GM19397 (cell line): Measurements from ENCODE around the gene ARFGEF3.

Experiments used
- ATAC-seq: cut with Tn5 transposase; IDR thresholded peaks from one replicate; pipeline ENCODE4 v1.9.1; 2021; ENCODE audit warnings: mild to moderate bottlenecking, moderate library complexity; ENCODE audit not compliant: unreplicated experiment

ARFGEF3 gene

DNA sequence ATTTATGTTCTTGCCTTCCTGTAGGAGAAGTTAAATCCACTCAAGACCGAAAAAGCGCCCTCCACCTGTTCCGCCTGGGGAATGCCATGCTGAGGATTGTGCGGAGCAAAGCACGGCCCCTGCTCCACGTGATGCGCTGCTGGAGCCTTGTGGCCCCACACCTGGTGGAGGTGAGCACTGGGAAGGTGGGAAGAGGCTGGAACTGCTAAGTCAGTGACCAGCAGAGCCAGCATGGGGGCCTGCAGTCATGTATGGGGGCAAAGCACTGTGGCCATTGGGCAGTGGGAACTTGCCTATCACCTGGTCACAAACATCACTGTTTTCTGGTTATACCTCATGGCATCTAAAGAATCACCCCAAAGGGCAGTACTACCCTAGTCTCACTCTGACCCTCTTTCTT lies 135.0 kb downstream of the ARFGEF3 start:
- ATAC-seq, result no peak

DNA sequence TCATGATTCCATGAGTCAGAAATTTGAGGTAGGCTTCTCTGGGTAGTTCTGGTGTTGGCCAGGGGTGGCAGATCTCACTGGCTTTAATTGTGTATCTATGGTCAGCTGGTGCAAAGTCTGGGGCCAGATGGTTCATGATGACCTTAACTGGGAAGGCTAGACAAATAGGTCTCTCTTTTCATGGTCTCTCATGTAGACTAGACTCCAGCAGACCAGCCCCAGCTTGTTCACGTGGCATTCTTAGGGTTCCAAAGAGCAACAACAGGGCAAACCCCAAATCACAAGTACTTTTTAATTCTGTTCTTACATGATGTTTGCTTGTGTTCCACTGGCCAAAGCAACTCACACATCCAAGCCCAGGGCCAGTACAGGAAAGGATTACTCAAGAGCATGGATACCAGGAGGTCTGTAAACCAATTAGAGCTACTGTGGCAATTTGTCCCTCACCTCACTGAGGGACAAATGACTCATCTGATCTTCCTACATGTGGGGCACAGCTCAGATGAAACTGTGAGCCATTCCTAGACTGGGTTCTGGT lies 136.1 kb downstream of the ARFGEF3 start:
- no peak for ATAC-seq

DNA sequence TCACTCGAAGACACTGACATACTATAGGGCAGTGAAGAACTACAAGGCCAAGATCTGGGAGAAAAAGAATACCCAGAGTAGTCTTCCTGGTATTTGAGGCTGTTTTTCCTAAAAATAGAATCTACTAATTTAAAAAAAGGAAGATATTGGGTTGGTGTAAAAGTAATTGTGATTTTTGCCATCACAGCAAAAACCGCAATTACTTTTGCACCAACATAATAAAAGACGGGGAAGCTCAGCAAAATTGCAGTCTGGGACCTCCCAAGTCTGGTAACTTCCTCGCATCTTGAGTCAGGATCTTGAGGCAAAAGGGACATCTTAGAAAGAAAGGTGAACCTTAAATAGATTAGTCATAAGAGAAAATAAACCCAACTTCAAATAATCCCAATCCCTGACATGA lies 138.7 kb downstream of the ARFGEF3 start:
- no peak for ATAC-seq

DNA sequence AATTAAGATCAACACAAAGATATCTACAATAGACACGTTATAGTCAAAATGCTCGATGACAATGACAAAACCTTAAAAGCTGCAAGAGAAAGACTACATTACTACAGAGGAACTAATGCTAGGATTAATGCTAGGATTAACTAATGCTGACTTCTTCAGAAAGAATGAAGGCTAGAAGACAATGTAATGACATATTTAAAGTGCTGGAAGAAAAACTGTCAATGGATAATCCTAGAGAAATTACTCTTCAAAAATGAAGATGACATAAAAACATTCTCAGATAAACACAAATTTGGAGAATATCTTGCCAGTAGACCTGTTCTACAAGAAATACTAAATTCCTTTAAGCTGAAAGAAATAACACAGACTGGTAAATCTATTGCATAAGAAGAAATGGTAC lies 140.8 kb downstream of the ARFGEF3 start:
- ATAC-seq, result no peak

DNA sequence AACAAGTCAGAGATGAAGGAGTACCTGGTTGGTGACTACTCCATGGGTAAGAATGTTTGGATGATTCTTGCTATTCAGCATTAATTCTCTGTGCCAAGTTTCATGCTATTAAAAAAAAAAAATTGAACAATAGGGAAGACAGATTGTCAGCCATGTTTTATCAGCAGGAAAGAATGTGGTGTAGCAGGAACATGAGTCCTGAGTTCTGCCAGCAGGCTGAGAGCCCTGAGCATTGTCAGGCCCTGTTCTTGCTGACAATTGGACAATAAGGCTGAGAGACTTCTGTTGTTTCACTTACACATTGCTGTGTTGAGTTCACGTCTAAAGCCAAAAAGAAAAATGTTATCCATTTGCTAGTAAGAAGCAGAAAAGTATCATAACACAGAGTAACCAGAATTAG lies 145.6 kb downstream of the ARFGEF3 start:
- no peak for ATAC-seq

DNA sequence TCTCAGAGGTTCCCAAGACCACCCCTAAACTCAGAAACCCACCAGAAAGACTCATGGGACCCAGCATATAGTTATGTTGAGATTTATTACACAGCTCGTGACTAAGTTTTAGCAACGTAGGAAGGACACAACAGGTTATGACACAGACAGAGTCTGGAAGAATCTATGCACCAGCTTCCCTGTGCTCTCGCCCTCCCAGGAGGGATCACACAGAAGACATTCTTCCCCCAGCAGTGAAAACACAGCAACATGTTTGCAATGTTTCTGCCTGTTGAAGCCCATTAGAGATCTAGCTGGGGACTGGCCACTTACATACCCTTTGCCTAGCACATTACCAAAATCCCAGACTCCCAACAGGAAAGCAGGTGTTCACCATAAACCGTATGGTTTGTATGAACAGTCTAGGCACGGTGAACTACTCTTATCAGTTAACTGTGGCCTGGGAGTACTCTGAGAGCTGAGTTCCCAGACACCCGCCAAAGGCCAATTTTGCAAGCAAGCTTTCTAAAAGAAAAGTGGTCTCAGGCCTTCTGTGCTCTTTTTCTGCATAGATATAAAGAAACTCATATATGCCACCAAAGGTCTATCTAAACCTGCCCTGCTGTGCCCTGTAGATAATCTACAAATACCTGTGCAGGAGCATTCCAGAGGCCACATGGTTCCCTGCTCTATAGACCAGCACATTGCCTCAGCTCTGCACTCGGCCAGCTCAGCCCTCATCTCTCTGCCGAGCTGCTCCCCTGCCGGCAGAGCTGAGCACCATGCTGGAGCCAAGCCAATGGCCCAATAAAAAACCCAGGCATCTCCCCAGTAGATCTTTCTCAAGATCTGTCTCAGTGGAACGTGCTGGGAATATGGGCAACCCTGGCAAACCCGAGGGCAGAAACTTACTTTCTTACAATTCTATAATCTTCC lies 146.3 kb downstream of the ARFGEF3 start:
- no peak for ATAC-seq

DNA sequence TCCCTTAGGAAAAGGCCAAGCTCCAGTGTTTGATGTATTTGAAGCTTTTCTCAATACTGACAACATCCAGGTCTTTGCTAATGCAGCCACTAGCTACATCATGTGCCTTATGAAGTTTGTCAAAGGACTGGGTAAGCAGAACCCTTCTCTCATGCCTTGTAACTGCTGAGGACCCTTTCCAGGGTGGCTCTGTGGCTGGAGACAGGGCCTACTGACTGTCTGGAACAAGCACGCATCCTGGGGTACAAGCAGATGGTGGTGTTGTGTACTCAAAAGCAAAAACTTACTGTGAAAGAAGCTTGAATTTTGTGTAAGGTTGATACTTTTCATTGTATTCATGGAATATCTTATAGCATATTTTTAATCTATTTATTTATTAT lies 147.0 kb downstream of the ARFGEF3 start:
- no peak for ATAC-seq

DNA sequence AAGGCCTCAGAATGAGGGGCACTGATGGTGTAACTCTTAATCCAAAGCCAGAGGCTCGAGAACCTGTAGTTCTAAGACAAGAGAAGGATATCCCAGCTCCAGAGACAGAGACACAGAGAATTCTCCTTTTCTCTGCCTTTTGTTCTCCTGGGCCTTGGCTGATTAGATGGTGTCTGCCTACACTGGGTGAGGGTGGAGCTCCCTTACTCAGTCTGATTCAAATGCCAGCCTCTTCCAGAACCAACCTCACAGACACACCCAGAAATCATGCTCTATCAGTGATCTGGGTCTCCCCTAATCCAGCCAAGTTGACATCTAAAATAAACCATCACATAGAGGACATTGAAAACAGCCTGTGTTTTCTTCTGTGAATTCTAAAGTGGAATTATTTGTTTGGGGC lies 148.0 kb downstream of the ARFGEF3 start:
- no peak for ATAC-seq

DNA sequence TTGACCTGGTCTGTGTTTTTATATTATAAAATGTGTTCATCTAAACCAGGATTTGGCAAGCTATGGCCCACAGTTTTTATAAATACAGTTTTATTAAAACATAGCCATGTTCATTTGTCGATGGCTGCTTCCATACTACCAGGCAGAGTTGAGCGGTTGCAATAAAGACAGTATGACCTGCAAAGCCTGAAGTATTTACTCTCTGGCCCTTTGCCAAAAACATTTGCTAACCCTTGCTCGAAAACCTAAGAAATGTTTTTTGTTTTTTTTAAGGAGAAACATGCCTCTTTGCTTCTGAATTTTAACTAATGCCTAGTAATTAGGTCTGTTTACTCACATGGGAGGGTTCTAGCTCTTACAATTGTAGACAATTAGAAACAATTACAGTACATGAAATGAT lies 148.6 kb downstream of the ARFGEF3 start:
- ATAC-seq, result no peak

DNA sequence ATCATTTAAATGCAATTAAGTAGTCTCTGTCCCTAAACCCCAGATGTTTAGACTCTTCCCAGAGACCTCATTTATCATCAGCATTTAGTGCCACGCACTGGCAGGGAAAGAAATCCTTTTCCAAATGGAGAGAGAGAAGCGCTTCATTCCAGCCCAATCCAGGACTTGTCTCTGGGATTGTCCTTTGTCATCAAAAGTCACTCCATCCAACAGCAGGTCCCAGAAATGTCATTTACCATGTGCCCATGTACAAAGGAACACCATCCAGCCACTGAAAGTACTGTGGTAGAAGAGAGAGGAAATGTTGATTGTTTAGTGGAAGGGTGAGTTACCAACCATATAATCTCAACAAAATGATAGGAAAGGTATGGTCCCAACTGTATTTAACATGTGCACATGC lies 149.1 kb downstream of the ARFGEF3 start:
- ATAC-seq, result no peak

DNA sequence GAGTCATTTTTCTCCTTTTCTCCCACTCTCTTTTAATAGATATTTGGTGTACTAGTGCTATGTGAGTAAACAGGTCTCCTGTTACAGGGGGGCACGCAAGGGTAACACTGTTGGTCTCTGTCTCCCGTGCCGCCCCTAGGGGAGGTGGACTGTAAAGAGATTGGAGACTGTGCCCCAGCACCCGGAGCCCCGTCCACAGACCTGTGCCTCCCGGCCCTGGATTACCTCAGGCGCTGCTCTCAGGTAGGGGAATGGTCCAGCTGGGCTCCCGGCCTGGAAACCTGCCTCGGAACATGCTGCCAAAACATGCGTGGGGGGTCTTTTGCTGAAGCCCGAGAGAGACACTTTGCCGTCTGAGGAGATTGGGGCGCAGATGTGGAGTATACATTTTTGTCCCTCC lies 149.5 kb downstream of the ARFGEF3 start:
- no peak for ATAC-seq

DNA sequence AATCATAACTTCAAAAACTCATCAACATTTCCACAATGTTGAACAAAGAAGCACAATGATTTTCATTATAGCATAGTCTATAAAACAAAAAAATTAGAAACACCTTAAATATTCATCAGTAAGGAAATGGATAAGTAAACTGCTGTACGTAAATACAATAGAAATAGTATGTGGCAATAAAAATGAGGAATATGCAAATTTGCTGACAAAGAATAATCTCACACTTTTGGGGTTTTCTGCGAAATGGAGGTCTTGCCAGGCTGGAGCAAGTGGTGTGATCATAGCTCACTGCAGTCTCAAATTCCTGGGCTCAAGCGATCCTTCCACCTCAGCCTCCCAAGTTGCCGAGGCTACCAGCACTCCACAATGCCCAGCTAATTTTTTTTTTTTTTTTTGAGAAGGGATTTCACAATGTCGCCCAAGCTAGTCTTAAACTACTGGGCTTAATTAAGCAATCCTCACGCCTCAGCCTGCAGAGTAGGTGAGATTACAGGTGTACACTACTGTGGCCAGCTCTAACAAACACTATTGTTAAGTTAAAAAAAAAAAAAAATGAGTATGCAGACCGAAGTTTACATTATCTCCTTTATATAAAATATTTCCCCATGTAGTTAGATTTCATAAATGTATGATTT lies 157.1 kb downstream of the ARFGEF3 start:
- no peak for ATAC-seq

DNA sequence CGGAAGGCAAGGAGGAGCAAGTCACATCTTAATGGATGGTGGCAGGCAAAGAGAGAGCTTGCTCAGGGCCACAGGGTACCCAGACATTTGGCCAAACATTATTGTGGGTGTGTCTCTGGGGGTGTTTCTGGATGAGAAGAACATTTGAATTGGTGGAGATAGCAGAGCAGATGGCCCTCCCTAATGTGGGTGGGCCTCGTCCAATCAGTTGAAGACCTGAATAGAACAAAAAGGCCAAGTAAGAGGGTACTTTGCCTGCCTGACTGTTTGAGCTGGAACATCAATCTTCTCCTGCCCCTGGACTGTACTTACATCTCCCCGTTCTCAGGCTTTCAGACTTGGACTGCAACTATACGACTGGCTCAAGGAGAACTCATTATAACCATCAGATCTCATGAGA lies 160.2 kb downstream of the ARFGEF3 start:
- no peak for ATAC-seq

DNA sequence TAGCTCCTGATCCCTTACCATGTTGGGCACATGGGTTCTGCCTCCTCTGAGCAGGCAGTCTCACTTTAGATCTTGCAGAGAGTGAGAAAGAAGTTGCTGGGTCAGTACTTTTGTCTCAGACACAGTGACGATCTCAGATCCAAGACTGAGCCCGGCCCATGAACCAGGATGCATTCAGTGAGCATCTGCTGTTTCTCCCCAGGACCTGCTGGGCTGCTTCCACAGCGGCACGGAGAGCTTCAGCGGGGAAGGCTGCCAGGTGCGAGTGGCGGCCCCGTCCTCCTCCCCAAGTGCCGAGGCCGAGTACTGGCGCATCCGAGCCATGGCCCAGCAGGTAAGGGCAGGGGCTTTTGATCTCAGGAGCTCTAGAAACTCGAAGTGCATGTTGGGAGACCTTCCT lies 162.1 kb downstream of the ARFGEF3 start:
- ATAC-seq, result no peak

DNA sequence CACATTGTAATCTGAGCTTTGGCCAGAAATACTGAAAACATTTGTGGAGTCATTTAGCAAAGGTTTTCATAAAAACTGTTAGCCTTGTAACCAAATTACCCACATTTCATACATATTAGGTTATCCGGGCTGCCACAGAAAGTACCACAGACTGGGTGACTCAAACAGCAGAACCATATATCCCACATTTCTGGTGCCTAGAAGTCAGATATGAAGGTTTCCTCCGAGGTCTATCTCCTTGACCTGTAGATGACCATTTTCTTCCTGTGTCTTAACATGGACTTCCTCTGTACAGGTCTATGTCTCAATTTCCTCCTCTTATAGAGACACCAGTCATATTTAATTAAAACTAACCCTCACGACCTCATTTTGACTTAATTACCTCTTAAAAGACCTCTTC lies 166.5 kb downstream of the ARFGEF3 start:
- ATAC-seq, result no peak

DNA sequence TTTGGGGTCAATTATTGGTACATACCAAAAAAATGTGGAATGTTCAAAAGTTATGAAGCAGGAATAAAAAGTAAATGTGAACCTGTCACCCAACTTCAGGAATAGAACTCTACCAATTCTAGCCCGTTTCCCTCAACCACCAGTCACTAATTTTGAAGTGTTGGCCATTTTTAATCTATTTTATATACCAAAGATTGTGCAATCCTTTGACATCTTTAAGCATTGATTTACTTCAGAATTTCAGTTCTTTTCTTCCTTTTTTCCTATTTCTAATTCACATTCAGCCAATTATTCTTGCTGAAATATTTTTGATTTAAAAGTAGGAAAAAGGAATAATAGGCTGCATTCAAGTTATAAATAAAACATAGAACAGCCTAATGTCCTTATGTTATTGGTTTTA lies 169.0 kb downstream of the ARFGEF3 start:
- ATAC-seq, result no peak

DNA sequence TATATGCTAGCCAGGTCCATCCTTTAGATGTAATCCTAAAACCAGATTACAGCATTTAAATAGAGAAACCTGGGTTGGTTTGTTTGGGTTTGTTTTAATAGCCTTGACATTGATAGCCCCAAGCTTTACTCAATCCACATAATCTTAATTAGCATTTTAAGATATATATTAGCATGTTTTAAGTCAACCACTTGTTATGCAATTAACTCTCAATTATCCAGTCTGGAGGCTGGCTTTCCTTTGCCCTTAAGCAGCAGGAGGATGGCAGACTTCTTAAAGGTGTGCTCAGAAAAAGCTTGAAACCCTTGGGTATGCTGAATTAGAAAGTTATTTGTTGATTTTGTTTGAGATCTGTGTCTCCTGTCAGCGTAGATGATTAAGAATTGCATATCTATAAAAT lies 169.7 kb downstream of the ARFGEF3 start:
- ATAC-seq, result no peak

DNA sequence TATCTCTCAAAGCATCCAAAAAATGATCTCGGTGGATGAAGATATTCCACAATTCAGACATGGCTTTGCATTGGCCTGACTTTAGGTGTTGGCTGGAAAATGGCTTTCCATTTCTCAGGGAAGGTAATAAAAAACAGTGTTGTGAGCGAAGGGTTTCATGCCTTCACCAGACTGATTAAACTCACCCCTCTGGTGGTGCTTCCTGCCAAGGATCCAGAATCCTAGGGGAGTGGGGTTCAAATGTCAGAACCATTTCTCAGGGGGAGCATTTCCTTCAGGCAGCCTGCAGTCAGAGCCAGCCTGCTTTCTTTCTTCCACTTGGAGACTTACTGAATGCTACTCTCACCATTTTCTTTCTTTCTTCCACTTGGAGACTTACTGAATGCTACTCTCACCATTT lies 170.2 kb downstream of the ARFGEF3 start:
- ATAC-seq, result no peak

DNA sequence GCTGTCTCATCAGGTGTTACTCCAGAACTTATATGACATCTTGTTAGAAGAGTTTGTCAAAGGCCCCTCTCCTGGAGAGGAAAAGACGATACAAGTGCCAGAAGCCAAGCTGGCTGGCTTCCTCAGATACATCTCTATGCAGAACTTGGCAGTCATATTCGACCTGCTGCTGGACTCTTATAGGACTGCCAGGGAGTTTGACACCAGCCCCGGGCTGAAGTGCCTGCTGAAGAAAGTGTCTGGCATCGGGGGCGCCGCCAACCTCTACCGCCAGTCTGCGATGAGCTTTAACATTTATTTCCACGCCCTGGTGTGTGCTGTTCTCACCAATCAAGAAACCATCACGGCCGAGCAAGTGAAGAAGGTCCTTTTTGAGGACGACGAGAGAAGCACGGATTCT lies 172.3 kb downstream of the ARFGEF3 start:
- no peak for ATAC-seq

DNA sequence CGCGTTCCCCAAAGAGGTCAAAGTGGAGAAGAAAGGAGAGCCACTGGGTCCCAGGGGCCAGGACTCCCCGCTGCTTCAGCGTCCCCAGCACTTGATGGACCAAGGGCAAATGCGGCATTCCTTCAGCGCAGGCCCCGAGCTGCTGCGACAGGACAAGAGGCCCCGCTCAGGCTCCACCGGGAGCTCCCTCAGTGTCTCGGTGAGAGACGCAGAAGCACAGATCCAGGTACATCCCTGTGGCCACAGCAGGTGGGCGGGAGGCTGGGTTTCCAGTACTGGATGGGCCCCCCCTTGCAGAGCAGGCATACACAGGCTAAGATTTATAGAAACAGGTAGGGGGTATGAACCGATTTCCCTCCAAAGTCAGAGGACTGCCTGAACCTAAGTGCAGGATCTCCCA lies 173.2 kb downstream of the ARFGEF3 start:
- no peak for ATAC-seq

DNA sequence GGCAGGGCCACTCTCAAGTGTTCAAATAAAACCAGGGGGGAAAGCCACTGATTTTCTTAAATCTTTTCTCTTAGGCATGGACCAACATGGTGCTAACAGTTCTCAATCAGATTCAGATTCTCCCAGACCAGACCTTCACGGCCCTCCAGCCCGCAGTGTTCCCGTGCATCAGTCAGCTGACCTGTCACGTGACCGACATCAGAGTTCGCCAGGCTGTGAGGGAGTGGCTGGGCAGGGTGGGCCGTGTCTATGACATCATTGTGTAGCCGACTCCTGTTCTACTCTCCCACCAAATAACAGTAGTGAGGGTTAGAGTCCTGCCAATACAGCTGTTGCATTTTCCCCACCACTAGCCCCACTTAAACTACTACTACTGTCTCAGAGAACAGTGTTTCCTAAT lies 174.5 kb downstream of the ARFGEF3 start:
- no peak for ATAC-seq

DNA sequence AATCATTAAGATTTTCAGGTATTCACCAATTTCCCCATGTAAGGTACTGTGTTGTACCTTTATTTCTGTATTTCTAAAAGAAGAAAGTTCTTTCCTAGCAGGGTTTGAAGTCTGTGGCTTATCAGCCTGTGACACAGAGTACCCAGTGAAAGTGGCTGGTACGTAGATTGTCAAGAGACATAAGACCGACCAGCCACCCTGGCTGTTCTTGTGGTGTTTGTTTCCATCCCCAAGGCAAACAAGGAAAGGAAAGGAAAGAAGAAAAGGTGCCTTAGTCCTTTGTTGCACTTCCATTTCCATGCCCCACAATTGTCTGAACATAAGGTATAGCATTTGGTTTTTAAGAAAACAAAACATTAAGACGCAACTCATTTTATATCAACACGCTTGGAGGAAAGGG lies 175.3 kb downstream of the ARFGEF3 start:
- no peak for ATAC-seq
